GM12878 (cell line): ENCODE results near the gene GIPC3. TPM values are rescaled to one million over a fixed set of nuclear protein-coding genes. Genes with fewer than 3 reads are reported as not detected.

Source experiments
- ATAC-seq: fragments of 200-7000 bp; cut with Tn5 transposase; 3 replicates; pipeline ENCODE4 v1.9.1; 2020; ENCODE audit warnings: mild to moderate bottlenecking, moderate library complexity
- BruUV-seq: library from RNA; stranded (reverse); fragments of 400-500 nt; replicated peaks from 2 replicates; lab custom pipeline; 2021; lab: Mats Ljungman, UMichigan
- CTCF ChIA-PET: fragments of 300-600 bp; sonication (Branson Sonifier 250); formaldehyde crosslinking; extraction: SDS; loops from one replicate; lab custom pipeline; 2021; ENCODE audit warnings: inconsistent platforms; lab: Yijun Ruan, JAX
- POLR2A ChIA-PET: fragments of 350-600 bp; formaldehyde crosslinking; extraction: SDS; loops from one replicate; lab custom pipeline; 2021; ENCODE audit warnings: inconsistent platforms; lab: Charles Lee
- RAD21 ChIA-PET: fragments of 300-600 bp; sonication (Branson Sonifier 250); formaldehyde crosslinking; loops from one replicate; lab custom pipeline; 2023; ENCODE audit warnings: antibody characterized with exemption; ENCODE audit not compliant: unreplicated experiment; lab: Charles Lee
- SMC1A ChIA-PET: fragments of 300-600 bp; sonication (Branson Sonifier 250); formaldehyde crosslinking; loops from one replicate; lab custom pipeline; 2023; ENCODE audit not compliant: unreplicated experiment, uncharacterized antibody; lab: Charles Lee
- DNase-seq: peaks from one replicate; pipeline ENCODE4 v3.0.0-alpha.2; 2011; ENCODE audit warnings: low read depth, low spot score
- FAIRE-seq: peaks from 3 replicates; lab custom pipeline; 2011; peaks lifted over from hg19 to GRCh38; lab: Jason Lieb, UNC
- H2AFZ ChIP-seq: 2 replicates; pipeline ENCODE4 v1.6.0; 2011; ENCODE audit warnings: low read depth, low read length, control low read depth; ENCODE audit not compliant: control insufficient read depth
- H3K27ac ChIP-seq: 2 replicates; pipeline ENCODE4 v1.5.1; 2011; ENCODE audit warnings: control low read depth; ENCODE audit not compliant: control insufficient read depth, insufficient read depth
- H3K27me3 ChIP-seq, 2 experiments: replicated peaks in 1 of 2; 2 replicates each; pipeline versions ENCODE4 v1.6.0 to v1.6.1; 2011; ENCODE audit warnings: low read length in 1 of 2; ENCODE audit not compliant: control insufficient read depth in 2 of 2, insufficient read depth in 2 of 2
- H3K36me3 ChIP-seq, 2 experiments: 2 replicates each; pipeline ENCODE4 v1.5.1; 2011; ENCODE audit warnings: low read length in 1 of 2; ENCODE audit not compliant: control insufficient read depth in 2 of 2, insufficient read depth in 2 of 2
- H3K4me1 ChIP-seq: 2 replicates; pipeline ENCODE4 v1.6.1; 2011; ENCODE audit warnings: mild to moderate bottlenecking, low read length, moderate library complexity, mixed read lengths; ENCODE audit not compliant: control insufficient read depth, insufficient read depth
- H3K4me2 ChIP-seq: 2 replicates; pipeline ENCODE4 v1.6.0; 2011; ENCODE audit warnings: control low read depth; ENCODE audit not compliant: control insufficient read depth, insufficient read depth
- H3K4me3 ChIP-seq: fragments of 200-600 bp; sonication (generic); 2 replicates; pipeline ENCODE4 v1.5.1; 2016
- H3K79me2 ChIP-seq: 2 replicates; pipeline ENCODE4 v1.6.0; 2011; ENCODE audit warnings: low read length; ENCODE audit not compliant: control insufficient read depth, insufficient read depth
- H3K9ac ChIP-seq: 2 replicates; pipeline ENCODE4 v1.8.0; 2011; ENCODE audit warnings: low read length, control low read depth, mixed read lengths; ENCODE audit not compliant: control insufficient read depth, insufficient read depth
- H3K9me3 ChIP-seq: replicated peaks from 3 replicates; pipeline ENCODE4 v1.5.1; 2011; ENCODE audit warnings: mild to moderate bottlenecking, low read length; ENCODE audit not compliant: control insufficient read depth, insufficient read depth
- H4K20me1 ChIP-seq: 2 replicates; pipeline ENCODE4 v1.6.0; 2011; ENCODE audit not compliant: control insufficient read depth, insufficient read depth
- CREM ChIP-seq: IDR thresholded peaks from 2 replicates; pipeline ENCODE4 v1.6.1; 2014; ENCODE audit warnings: antibody characterized with exemption, low read depth
- HDGF ChIP-seq: fragments of 450-650 bp; IDR thresholded peaks from 2 replicates; pipeline ENCODE4 v1.6.1; 2016; ENCODE audit warnings: antibody characterized with exemption
- ZNF622 ChIP-seq: fragments of 450-650 bp; IDR thresholded peaks from 2 replicates; pipeline ENCODE4 v1.6.1; 2017; ENCODE audit warnings: mild to moderate bottlenecking, inconsistent platforms
- WGBS: methylation state at CpG from one replicate; pipeline ENCODE4 v1.1.6; 2016; ENCODE audit warnings: low lambda C conversion rate; ENCODE audit not compliant: insufficient replicate concordance, insufficient coverage; ENCODE audit errors: missing lambda C conversion rate; 5-methylcytosine and 5-hydroxymethylcytosine counted together
- in situ Hi-C: fragments of 300-500 bp; cut with MboI; formaldehyde crosslinking; loops from 9 replicates; pipeline ENCODE4 v1.14.3; 2018; ENCODE audit warnings: mixed read lengths
- intact Hi-C: fragments of 100-400 bp; cut with micrococcal nuclease; formaldehyde crosslinking; loops from one replicate; pipeline ENCODE4 v1.14.2; 2022; ENCODE audit not compliant: unreplicated experiment
- polyA plus RNA-seq, 11 experiments: library from polyadenylated mRNA; depleted of rRNA in 4 of 11; unstranded in 6 of 11; stranded (reverse) in 5 of 11; fragments of >200 nt; fragmentation: Nextera tagmentation in 4 of 11; fragmentation: Illumina TruSeq in 1 of 11; extraction: Ambion mirVana in 4 of 11; extraction: Trizol in 1 of 11; gene quantifications; 1 replicate in 1 of 11; 2 replicates in 10 of 11; pipeline versions ENCODE4 v1.2.1 to v1.2.3, GENCODE V29; 2011 to 2016; ENCODE audit warnings: inconsistent platforms in 2 of 11, missing spikeins in 2 of 11, low read depth in 1 of 11
- total RNA-seq, 4 experiments: library from RNA; depleted of rRNA in 3 of 4; stranded (reverse); fragments of >200 nt in 3 of 4; fragmentation: Illumina TruSeq in 1 of 4; extraction: Trizol in 1 of 4; gene quantifications; 2 replicates each; pipeline versions ENCODE4 v1.2.1 to v1.2.3, GENCODE V29; 2013 to 2021
- TF ChIP-seq, protein P1 (sequence below): fragments of 450-650 bp; IDR thresholded peaks from 2 replicates; pipeline ENCODE4 v1.6.1; 2017; ENCODE audit warnings: borderline replicate concordance

GIPC3 gene
- total and polyA plus RNA-seq, 10 of the 15 experiments (the other 5 are each of a cell fraction or from before 2014, with no cell fraction given), result not detected

DNA sequence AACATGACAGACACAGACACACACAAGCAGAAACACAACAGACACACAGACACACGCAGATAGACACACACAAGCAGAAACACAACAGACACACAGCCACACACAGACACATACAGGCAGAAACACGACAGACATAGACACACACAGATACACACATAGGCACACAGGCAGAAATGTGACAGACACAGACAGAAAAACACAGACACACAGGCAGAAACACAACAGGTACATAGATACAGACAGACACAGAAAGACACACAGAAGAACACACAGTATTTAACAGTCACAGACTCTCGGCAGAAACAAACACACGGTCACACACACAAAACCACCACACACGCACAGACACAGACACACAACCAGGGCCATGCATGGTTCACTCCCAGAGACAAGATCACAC lies 20.5 kb downstream of the GIPC3 start:
- in situ Hi-C loops (no loop called here), intact Hi-C loops (loop anchor here (5.0 kb wide), 1 partner anchor 33 kb away; the partner anchor contains the start of gene HMG20B)
- ChIA-PET POLR2A (no interaction called here), RAD21 (no interaction called here), SMC1A (no interaction called here), CTCF (no interaction called here)
- DNase-seq (no peak), ATAC-seq (no peak), FAIRE-seq (no peak)
- H2AFZ ChIP-seq, result no peak overlapping the region; the same call in 1 of the 2 replicates
- H3K9me3 ChIP-seq, result no peaks in the 10 kb centered on the region
- no peaks in the 10 kb centered on the region for H4K20me1 ChIP-seq
- no peak overlapping the region for H3K4me3 ChIP-seq
- no peaks in the 10 kb centered on the region for H3K27me3 ChIP-seq
- no peaks in the 10 kb centered on the region for H3K79me2 ChIP-seq
- no peak overlapping the region for H3K9ac ChIP-seq
- H3K36me3 ChIP-seq, result 0 out of 4 replicates have a peak, but pooled peaks cover 0 to under 1% of the 10 kb centered on the region in 2 experiments
- H3K4me2 ChIP-seq, result no peak overlapping the region
- 41% methylated on average over 5 of the region's 5 CpGs for WGBS
- peaks cover 12% of the 10 kb centered on the region for H3K4me1 ChIP-seq
- no peak overlapping the region for H3K27ac ChIP-seq
- TF ChIP-seq HDGF, result 0 out of 2 replicates have a peak, but pooled peaks have one; percentile 17
- no peak for TF ChIP-seq ZNF622
- TF ChIP-seq, all 136 proteins: peak for 1
- no TSS peak for BruUV-seq

DNA sequence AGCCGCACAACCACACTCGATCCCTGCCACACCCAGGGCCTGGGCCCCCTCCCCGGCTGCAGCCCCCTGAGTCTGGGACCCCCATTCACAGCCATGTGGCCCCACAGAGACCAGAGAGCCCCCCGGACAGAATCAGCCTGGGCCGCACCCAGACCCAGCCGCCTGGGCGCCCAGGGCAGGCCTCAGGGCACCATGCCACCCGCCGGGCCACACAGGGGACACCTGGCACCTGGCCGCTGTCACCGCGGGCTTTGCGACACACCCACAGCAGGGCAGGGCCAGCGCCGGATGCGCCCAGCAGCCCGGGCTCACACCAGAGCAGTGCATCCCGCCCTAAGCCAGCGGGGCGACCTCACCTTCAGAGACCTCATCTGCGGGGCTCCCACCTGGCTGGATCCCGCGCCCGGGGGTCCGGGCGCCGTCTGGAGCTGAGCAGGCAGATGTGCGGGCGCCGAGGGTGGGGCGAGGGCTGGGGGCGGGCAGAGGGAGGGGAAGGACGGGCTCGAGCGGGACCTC lies 21.0 kb downstream of the GIPC3 start:
- Histone ChIP-seq H3K4me3 (no peak overlapping the region), H3K79me2 (no peaks in the 10 kb centered on the region), H3K9me3 (no peaks in the 10 kb centered on the region), H3K36me3 (peaks cover 0 to 4% of the 10 kb centered on the region in 2 experiments; a peak in 2 of 4 replicates), H4K20me1 (no peaks in the 10 kb centered on the region), H3K9ac (no peak overlapping the region), H3K27me3 (no peaks in the 10 kb centered on the region), H2AFZ (0 out of 2 replicates have a peak overlapping the region, but pooled peaks have one; percentile 17), H3K4me2 (peak overlapping the region; percentile 38; the same call in 1 of the 2 replicates), H3K27ac (no peak overlapping the region), H3K4me1 (peaks cover 12% of the 10 kb centered on the region)
- ChIA-PET RAD21 (no interaction called here), SMC1A (no interaction called here), CTCF (no interaction called here), POLR2A (no interaction called here)
- BruUV-seq, result no TSS peak
- TF ChIP-seq, protein P1, sequence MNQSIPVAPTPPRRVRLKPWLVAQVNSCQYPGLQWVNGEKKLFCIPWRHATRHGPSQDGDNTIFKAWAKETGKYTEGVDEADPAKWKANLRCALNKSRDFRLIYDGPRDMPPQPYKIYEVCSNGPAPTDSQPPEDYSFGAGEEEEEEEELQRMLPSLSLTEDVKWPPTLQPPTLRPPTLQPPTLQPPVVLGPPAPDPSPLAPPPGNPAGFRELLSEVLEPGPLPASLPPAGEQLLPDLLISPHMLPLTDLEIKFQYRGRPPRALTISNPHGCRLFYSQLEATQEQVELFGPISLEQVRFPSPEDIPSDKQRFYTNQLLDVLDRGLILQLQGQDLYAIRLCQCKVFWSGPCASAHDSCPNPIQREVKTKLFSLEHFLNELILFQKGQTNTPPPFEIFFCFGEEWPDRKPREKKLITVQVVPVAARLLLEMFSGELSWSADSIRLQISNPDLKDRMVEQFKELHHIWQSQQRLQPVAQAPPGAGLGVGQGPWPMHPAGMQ, result no peak
- TF ChIP-seq CREM, result no peak
- 8% methylated on average over 27 of the region's 35 CpGs for WGBS
- intact Hi-C loops (loop anchor here (5.0 kb wide), 1 partner anchor 34 kb away; the partner anchor contains the start of gene HMG20B), in situ Hi-C loops (no loop called here)
- no peak for DNase-seq
- peak; percentile 57 for ATAC-seq
- FAIRE-seq, result no peak
